BLaER1 treated with 17β-estradiol and CSF1 and Interleukin-3, amounts not matched to agents 10 nM and 100 nM (cell line): ENCODE data around the gene SLC6A3.
A peak's percentile ranks its signal among the peaks of the same experiment; 100 is the strongest.
"Not testable (repeated sequence)": the region's sequence is repeated elsewhere in the genome, so short reads cannot be mapped to it uniquely, and the experiment has no call there.

ENCODE experiments used
- H3K27ac ChIP-seq, 11 experiments: shearing (Covaris generic); formaldehyde crosslinking; 2 replicates each; pipeline ENCODE4 v1.8.1; 2022
- H3K27me3 ChIP-seq, 11 experiments: shearing (Covaris generic); formaldehyde crosslinking; 2 replicates each; pipeline ENCODE4 v1.8.1; 2022
- H3K36me3 ChIP-seq, 11 experiments: shearing (Covaris generic); formaldehyde crosslinking; 2 replicates each; pipeline ENCODE4 v1.8.1; 2022
- H3K4me1 ChIP-seq, 10 experiments: shearing (Covaris generic); formaldehyde crosslinking; 2 replicates each; pipeline ENCODE4 v1.8.1; 2022
- H3K4me2 ChIP-seq, 11 experiments: shearing (Covaris generic); formaldehyde crosslinking; 2 replicates each; pipeline ENCODE4 v1.8.1; 2022
- H3K4me3 ChIP-seq, 10 experiments: shearing (Covaris generic); formaldehyde crosslinking; 2 replicates each; pipeline ENCODE4 v1.8.1; 2022
- H3K9ac ChIP-seq, 11 experiments: shearing (Covaris generic); formaldehyde crosslinking; 2 replicates each; pipeline ENCODE4 v1.8.1; 2022
- H3K9me3 ChIP-seq, 11 experiments: shearing (Covaris generic); formaldehyde crosslinking; replicated peaks in 1 of 11; 2 replicates each; pipeline ENCODE4 v1.8.1; 2022
- H4K20me1 ChIP-seq, 11 experiments: shearing (Covaris generic); formaldehyde crosslinking; 2 replicates each; pipeline ENCODE4 v1.8.1; 2022
- Cebpa-rat ChIP-seq, 11 experiments: shearing (Covaris generic); IDR thresholded peaks; 2 replicates each; pipeline ENCODE4 v1.8.1; 2022

SLC6A3 gene

GRCh38 chr5:1362242-1363015 lies 82.8 kb downstream of the SLC6A3 start:
- Histone ChIP-seq H3K4me3 (no peak overlapping the region), H3K36me3 (no peaks in the 10 kb centered on the region), H3K9me3 (no peaks in the 10 kb centered on the region), H3K4me2 (peak overlapping the region in 8 of 11 experiments; percentile 9 to 75 (median 66); a peak in 12 of 22 replicates), H3K4me1 (peaks cover 0 to 54% (median 41%) of the 10 kb centered on the region in 10 experiments; a peak in 14 of 20 replicates), H3K27me3 (peaks cover 12 to 41% (median 24%) of the 10 kb centered on the region in 11 experiments; a peak in 20 of 22 replicates), H3K9ac (no peak overlapping the region), H3K27ac (no peak overlapping the region), H4K20me1 (peaks cover 0 to 2% (median 0%) of the 10 kb centered on the region in 11 experiments; a peak in 3 of 22 replicates)
- TF ChIP-seq Cebpa-rat (IDR thresholded peaks at IDR 0.05), result no peak

- no peak overlapping the region for H3K4me2 ChIP-seq
- no peaks in the 10 kb centered on the region for H3K36me3 ChIP-seq
- TF ChIP-seq Cebpa-rat (IDR thresholded peaks at IDR 0.05), result no peak
- no peak overlapping the region for H3K9ac ChIP-seq
- peaks cover 12 to 31% (median 20%) of the 10 kb centered on the region in 11 experiments; a peak in 20 of 22 replicates for H3K27me3 ChIP-seq
- H3K27ac ChIP-seq, result no peak overlapping the region
- no peak overlapping the region for H3K4me3 ChIP-seq
- peaks cover 0 to 38% (median 26%) of the 10 kb centered on the region in 10 experiments; a peak in 14 of 20 replicates for H3K4me1 ChIP-seq
- H3K9me3 ChIP-seq, result no peaks in the 10 kb centered on the region
- H4K20me1 ChIP-seq, result peaks cover 0 to 2% (median 0%) of the 10 kb centered on the region in 11 experiments; a peak in 3 of 22 replicates
These were observed 84.4 kb downstream of the SLC6A3 start for GRCh38 chr5:1360861-1361260.

GRCh38 chr5:1360367-1360766 lies 84.9 kb downstream of the SLC6A3 start:
- Histone ChIP-seq H3K27me3 (peaks cover 12 to 28% (median 20%) of the 10 kb centered on the region in 11 experiments; a peak in 20 of 22 replicates), H3K4me1 (peaks cover 0 to 35% (median 23%) of the 10 kb centered on the region in 10 experiments; a peak in 14 of 20 replicates)
- H4K20me1 ChIP-seq, H3K36me3 ChIP-seq, H3K9ac ChIP-seq, H3K4me2 ChIP-seq, H3K4me3 ChIP-seq, H3K9me3 ChIP-seq, H3K27ac ChIP-seq: not testable (repeated sequence)

GRCh38 chr5:1359713-1360112 lies 85.5 kb downstream of the SLC6A3 start:
- Histone ChIP-seq H3K27ac (no peak overlapping the region), H3K4me3 (no peak overlapping the region), H3K9ac (no peak overlapping the region), H3K4me2 (no peak overlapping the region), H3K4me1 (peaks cover 0 to 28% (median 16%) of the 10 kb centered on the region in 10 experiments; a peak in 12 of 20 replicates), H3K9me3 (no peaks in the 10 kb centered on the region), H3K27me3 (peaks cover 12 to 24% (median 20%) of the 10 kb centered on the region in 11 experiments; a peak in 20 of 22 replicates), H4K20me1 (peaks cover 0 to 2% (median 0%) of the 10 kb centered on the region in 11 experiments; a peak in 3 of 22 replicates), H3K36me3 (no peaks in the 10 kb centered on the region)
- TF ChIP-seq Cebpa-rat (IDR thresholded peaks at IDR 0.05), result no peak

- Histone ChIP-seq H3K4me1 (peaks cover 0 to 22% (median 11%) of the 10 kb centered on the region in 10 experiments; a peak in 12 of 20 replicates), H3K27ac (no peak overlapping the region), H3K36me3 (no peaks in the 10 kb centered on the region), H3K4me2 (no peak overlapping the region; a peak in 1 of 22 replicates), H4K20me1 (peaks cover 0 to 2% (median 0%) of the 10 kb centered on the region in 11 experiments; a peak in 3 of 22 replicates), H3K27me3 (peaks cover 11 to 20% (median 14%) of the 10 kb centered on the region in 11 experiments; a peak in 19 of 22 replicates), H3K9ac (no peak overlapping the region), H3K9me3 (no peaks in the 10 kb centered on the region), H3K4me3 (no peak overlapping the region)
- no peak for TF ChIP-seq Cebpa-rat (IDR thresholded peaks at IDR 0.05)
These were observed 86.1 kb downstream of the SLC6A3 start for GRCh38 chr5:1359031-1359645.

- H3K4me3 ChIP-seq, result no peak overlapping the region
- TF ChIP-seq Cebpa-rat (IDR thresholded peaks at IDR 0.05), result no peak
- peaks cover 6 to 15% (median 10%) of the 10 kb centered on the region in 11 experiments; a peak in 19 of 22 replicates for H3K27me3 ChIP-seq
- no peak overlapping the region for H3K27ac ChIP-seq
- H4K20me1 ChIP-seq, result peaks cover 0 to 2% (median 0%) of the 10 kb centered on the region in 11 experiments; a peak in 3 of 22 replicates
- H3K36me3 ChIP-seq, result no peaks in the 10 kb centered on the region
- H3K4me2 ChIP-seq, result peak overlapping the region in 1 of 11 experiments; percentile 12; a peak in 3 of 22 replicates
- H3K9me3 ChIP-seq, result no peaks in the 10 kb centered on the region
- H3K9ac ChIP-seq, result no peak overlapping the region
- peaks cover 0 to 18% (median 8%) of the 10 kb centered on the region in 10 experiments; a peak in 11 of 20 replicates for H3K4me1 ChIP-seq
These were observed 86.6 kb downstream of the SLC6A3 start for GRCh38 chr5:1358726-1359025.

- Histone ChIP-seq H3K4me3 (no peak overlapping the region), H3K36me3 (no peaks in the 10 kb centered on the region), H3K9ac (no peak overlapping the region), H4K20me1 (peaks cover 0 to 2% (median 0%) of the 10 kb centered on the region in 11 experiments; a peak in 3 of 22 replicates), H3K4me2 (peak overlapping the region in 1 of 11 experiments; percentile 12; a peak in 3 of 22 replicates), H3K27ac (no peak overlapping the region), H3K27me3 (peaks cover under 1 to 10% (median 4%) of the 10 kb centered on the region in 11 experiments; a peak in 13 of 22 replicates), H3K4me1 (peaks cover 0 to 12% (median 4%) of the 10 kb centered on the region in 10 experiments; a peak in 10 of 20 replicates), H3K9me3 (no peaks in the 10 kb centered on the region)
- no peak for TF ChIP-seq Cebpa-rat (IDR thresholded peaks at IDR 0.05)
These were observed 87.1 kb downstream of the SLC6A3 start for GRCh38 chr5:1357946-1358725.

GRCh38 chr5:1356873-1357787 lies 88.1 kb downstream of the SLC6A3 start:
- H4K20me1 ChIP-seq, result peaks cover 0 to 2% (median 0%) of the 10 kb centered on the region in 11 experiments; a peak in 3 of 22 replicates
- no peaks in the 10 kb centered on the region for H3K27me3 ChIP-seq
- no peak overlapping the region for H3K9ac ChIP-seq
- no peak overlapping the region for H3K4me2 ChIP-seq
- H3K9me3 ChIP-seq, result no peaks in the 10 kb centered on the region
- TF ChIP-seq Cebpa-rat (IDR thresholded peaks at IDR 0.05), result no peak
- H3K36me3 ChIP-seq, result no peaks in the 10 kb centered on the region
- no peak overlapping the region for H3K4me3 ChIP-seq
- peaks cover 0 to 17% (median 6%) of the 10 kb centered on the region in 10 experiments; a peak in 10 of 20 replicates for H3K4me1 ChIP-seq
- H3K27ac ChIP-seq, result no peak overlapping the region
